Measurements from ENCODE around the gene TIMP4. TPM values are rescaled to one million over a fixed set of nuclear protein-coding genes. Genes with fewer than 3 reads are reported as not detected.

Gene TIMP4
- total RNA-seq, 1 donor from 2014 or later, result 12.3 TPM

DNA sequence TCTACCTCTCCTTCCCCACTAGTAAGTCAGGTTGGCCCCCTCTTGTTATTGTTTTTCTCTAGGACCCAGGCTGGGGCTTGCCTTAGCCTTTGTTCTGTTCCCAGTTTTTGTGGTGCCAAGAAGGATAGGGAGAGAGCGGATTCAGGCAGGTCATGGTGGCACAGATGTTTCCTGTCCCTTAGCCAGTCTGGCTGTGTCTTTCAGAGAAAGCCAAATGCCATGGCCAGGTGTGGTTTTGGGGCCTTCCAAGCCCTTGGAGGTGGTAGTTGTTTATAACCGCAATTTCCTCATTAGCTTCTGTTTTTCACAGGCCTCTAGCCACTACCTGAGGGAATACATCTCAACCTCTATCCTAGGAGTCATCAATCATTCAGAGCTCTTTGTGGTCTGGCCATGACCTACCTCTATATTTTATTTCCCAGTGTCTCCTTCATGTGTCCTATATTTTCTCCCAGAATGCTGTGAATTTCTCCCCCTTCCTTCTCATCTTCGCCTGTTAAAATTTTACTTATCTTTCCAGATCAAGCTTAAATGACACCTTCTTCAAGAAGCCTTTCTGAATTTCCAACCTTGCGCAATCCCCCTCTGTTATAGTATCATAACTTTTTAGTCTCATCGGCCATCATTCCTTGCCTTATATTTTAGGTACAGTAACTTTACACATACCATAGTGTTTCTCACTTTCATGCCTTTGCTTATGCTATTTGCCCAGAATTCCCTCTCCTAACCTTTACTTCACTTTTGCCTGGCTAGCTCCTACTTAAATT is 38.2 kb downstream of the TIMP4 start:
- intact Hi-C loops (cut with micrococcal nuclease), result no loop called here
- Histone ChIP-seq H3K4me1 (no peaks in the 10 kb centered on the region), H3K27me3 (ENCODE audit: low read depth) (peaks cover 43% of the 10 kb centered on the region), H3K9me3 (replicated peaks) (no peaks in the 10 kb centered on the region), H3K4me3 (no peak overlapping the region), H3K27ac (replicated peaks) (no peak overlapping the region), H3K36me3 (no peaks in the 10 kb centered on the region)
- DNase-seq, result no peak
- TF ChIP-seq, protein P1, sequence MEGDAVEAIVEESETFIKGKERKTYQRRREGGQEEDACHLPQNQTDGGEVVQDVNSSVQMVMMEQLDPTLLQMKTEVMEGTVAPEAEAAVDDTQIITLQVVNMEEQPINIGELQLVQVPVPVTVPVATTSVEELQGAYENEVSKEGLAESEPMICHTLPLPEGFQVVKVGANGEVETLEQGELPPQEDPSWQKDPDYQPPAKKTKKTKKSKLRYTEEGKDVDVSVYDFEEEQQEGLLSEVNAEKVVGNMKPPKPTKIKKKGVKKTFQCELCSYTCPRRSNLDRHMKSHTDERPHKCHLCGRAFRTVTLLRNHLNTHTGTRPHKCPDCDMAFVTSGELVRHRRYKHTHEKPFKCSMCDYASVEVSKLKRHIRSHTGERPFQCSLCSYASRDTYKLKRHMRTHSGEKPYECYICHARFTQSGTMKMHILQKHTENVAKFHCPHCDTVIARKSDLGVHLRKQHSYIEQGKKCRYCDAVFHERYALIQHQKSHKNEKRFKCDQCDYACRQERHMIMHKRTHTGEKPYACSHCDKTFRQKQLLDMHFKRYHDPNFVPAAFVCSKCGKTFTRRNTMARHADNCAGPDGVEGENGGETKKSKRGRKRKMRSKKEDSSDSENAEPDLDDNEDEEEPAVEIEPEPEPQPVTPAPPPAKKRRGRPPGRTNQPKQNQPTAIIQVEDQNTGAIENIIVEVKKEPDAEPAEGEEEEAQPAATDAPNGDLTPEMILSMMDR (IDR thresholded peaks at IDR 0.05; ENCODE audit: borderline replicate concordance), result no peak

DNA sequence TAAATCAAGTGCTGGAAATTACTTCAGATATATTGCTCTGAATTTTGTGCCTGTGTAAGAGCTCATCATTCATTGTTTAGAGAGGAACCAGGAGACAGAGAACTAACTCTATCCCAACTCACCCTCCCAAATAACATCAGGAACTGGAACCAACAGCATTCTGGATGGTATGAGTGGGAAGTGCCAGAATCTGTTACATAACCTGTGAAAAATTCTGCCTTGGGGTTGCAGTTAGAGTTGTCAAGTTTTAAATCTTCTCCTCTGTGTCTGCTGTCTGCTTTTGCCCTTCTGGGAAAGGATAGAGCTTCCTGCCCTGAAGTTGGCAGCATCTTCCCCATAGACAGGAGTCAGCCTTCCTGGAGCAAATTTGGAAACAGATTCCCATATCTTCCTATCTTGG is 41.2 kb downstream of the TIMP4 start:
- Histone ChIP-seq H3K36me3 (no peaks in the 10 kb centered on the region), H3K9me3 (replicated peaks) (no peaks in the 10 kb centered on the region), H3K27ac (replicated peaks) (no peak overlapping the region), H3K4me3 (no peak overlapping the region), H3K27me3 (ENCODE audit: low read depth) (peaks cover 38% of the 10 kb centered on the region), H3K4me1 (no peaks in the 10 kb centered on the region)
- intact Hi-C loops (cut with micrococcal nuclease), result no loop called here
- no peak for DNase-seq
- TF ChIP-seq, protein P1 (IDR thresholded peaks at IDR 0.05; ENCODE audit: borderline replicate concordance), result no peak

DNA sequence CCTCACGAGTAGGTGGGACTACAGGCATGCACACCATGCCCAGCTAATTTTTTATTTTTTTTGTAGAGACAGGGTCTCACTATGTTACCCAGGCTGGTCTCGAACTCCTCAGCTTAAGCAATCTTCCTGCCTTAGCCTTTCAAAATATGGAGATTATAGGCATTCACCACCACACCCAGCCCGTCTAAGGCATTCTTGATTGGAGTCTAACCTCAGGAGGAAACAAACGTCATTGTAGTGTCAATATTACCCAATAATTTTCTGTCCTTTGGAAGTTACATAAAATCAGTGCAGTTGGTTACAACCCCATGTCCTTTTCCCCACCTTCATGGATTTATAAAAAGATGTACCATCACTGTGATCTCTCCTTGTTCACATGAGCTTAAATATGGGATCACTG is 41.8 kb downstream of the TIMP4 start:
- no peak overlapping the region for H3K4me3 ChIP-seq
- peaks cover 41% of the 10 kb centered on the region for H3K27me3 ChIP-seq (ENCODE audit: low read depth)
- intact Hi-C loops (cut with micrococcal nuclease), result no loop called here
- H3K4me1 ChIP-seq, result no peaks in the 10 kb centered on the region
- no peaks in the 10 kb centered on the region for H3K9me3 ChIP-seq (replicated peaks)
- TF ChIP-seq, protein P1 (IDR thresholded peaks at IDR 0.05; ENCODE audit: borderline replicate concordance), result no peak
- H3K27ac ChIP-seq (replicated peaks), result no peak overlapping the region
- no peak for DNase-seq
- no peaks in the 10 kb centered on the region for H3K36me3 ChIP-seq

DNA sequence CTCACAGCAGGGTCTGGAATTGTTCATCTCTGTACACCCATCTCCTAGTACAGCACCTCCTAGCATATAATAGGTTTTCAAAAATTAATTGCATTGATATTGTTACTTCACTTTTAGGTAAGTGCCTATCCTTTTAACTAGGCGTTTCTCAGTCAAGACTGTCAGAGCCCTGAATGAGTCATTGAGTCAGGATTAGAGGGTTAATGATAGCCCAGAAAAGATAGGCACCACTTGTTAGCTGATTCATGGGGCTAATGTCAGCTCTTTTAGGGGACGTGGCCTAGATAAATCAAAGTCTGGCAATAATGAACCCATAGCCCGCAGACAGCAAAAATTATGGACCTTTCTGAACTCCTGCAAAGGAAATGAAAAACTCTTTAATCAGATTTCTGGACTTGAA is 42.9 kb downstream of the TIMP4 start:
- H3K9me3 ChIP-seq (replicated peaks), result no peaks in the 10 kb centered on the region
- no peaks in the 10 kb centered on the region for H3K36me3 ChIP-seq
- H3K4me1 ChIP-seq, result no peaks in the 10 kb centered on the region
- no peak overlapping the region for H3K27ac ChIP-seq (replicated peaks)
- intact Hi-C loops (cut with micrococcal nuclease), result no loop called here
- TF ChIP-seq, protein P1 (IDR thresholded peaks at IDR 0.05; ENCODE audit: borderline replicate concordance), result no peak
- H3K4me3 ChIP-seq, result no peak overlapping the region
- H3K27me3 ChIP-seq (ENCODE audit: low read depth), result peaks cover 45% of the 10 kb centered on the region
- no peak for DNase-seq

DNA sequence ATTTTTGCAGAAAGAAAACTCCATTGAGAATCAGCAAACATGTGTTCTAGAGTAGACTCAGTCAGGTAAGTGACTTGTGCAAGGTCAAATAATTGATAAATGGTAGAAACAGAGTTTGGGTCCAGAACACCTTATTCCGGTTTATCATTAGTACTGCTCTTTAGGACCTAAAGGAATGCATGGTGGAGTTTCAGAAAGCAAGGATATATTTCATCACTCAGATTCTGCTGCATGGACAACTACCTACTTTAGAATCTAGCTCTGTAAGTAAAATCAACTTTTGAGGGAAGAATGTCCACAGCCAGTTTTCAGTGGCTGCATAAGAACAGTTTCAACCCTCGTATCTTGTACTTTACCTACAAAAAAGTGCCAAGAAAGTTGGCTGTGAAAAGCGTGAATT is 43.6 kb downstream of the TIMP4 start:
- Histone ChIP-seq H3K36me3 (no peaks in the 10 kb centered on the region), H3K4me3 (no peak overlapping the region), H3K27ac (replicated peaks) (no peak overlapping the region), H3K27me3 (ENCODE audit: low read depth) (peaks cover 47% of the 10 kb centered on the region), H3K9me3 (replicated peaks) (no peaks in the 10 kb centered on the region), H3K4me1 (no peaks in the 10 kb centered on the region)
- no peak for DNase-seq
- intact Hi-C loops (cut with micrococcal nuclease), result no loop called here
- TF ChIP-seq, protein P1 (IDR thresholded peaks at IDR 0.05; ENCODE audit: borderline replicate concordance), result no peak

Measured in left ventricle myocardium inferior (tissue), 1 donor.